GM19438 (cell line): ENCODE measurements around the gene SLC2A5.
"Not testable (repeated sequence)": the region's sequence is repeated elsewhere in the genome, so short reads cannot be mapped to it uniquely, and the experiment has no call there.

Experiments
- ATAC-seq: cut with Tn5 transposase; IDR thresholded peaks from one replicate; pipeline ENCODE4 v1.9.1; 2021; ENCODE audit warnings: low read depth; ENCODE audit not compliant: unreplicated experiment

Gene SLC2A5, protein sequence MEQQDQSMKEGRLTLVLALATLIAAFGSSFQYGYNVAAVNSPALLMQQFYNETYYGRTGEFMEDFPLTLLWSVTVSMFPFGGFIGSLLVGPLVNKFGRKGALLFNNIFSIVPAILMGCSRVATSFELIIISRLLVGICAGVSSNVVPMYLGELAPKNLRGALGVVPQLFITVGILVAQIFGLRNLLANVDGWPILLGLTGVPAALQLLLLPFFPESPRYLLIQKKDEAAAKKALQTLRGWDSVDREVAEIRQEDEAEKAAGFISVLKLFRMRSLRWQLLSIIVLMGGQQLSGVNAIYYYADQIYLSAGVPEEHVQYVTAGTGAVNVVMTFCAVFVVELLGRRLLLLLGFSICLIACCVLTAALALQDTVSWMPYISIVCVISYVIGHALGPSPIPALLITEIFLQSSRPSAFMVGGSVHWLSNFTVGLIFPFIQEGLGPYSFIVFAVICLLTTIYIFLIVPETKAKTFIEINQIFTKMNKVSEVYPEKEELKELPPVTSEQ

DNA sequence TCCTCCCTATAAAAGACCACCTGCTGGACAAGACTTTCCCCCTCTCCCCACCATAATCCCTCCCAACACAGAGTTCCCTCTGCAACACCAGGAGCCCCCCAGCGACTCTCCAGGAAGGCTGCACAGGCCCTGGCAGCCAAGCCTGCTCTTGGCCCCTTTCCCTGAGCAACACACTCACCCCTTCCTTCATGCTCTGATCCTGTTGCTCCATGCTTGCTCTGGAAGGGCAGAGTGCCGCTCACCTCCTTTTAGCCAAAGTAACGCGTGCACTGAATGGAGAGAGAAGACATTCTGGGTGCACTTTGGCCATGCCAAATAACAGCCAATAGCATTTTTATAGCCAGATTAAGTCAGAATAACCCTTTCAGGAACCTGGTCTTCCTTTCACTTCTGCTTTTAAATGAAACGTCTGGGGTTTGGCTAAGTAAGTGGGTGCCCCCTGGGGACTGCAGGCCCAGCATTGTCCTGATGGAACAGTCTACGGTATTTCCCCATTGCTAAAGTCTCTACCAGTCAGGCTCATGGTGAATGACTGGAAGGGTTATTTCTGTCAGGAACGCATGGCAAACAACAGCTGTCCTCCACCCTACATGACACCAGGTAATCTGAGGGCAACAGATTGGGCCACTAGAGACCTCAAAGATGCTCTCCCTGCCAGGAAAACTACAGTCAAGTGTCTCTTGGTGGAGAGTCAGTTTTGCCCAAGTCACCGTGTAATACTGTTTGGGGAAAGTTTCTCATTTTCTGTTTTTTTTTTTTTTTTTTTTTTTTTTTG lies at the start of gene SLC2A5:
Gene SLC2A5 (minus strand): TSS at position 310 of the 775 bp plus-strand sequence. CDS start 99 bp downstream, at position 211.
- ATAC-seq, result peak; percentile 87

DNA sequence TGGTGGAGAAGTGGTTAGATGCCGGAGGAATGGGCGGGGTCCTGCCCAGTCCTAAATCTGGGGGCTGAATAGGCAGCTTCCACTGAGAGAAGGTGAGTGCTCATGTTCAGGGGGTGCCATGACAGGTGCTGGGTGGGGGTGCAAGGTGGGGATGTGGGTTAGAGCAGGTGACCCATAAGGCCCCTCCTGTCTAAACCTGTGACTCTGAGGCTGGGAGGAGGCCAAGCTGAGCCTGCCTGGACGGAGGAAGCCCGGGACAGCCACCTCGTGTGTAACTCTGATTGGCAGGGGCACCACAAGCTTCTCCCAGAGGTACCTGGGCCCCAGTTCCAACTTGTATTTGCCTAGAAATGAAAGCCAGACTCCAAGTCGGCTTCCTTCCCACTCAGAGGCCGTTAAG lies 48.8 kb upstream of the SLC2A5 start:
- ATAC-seq, result no peak

DNA sequence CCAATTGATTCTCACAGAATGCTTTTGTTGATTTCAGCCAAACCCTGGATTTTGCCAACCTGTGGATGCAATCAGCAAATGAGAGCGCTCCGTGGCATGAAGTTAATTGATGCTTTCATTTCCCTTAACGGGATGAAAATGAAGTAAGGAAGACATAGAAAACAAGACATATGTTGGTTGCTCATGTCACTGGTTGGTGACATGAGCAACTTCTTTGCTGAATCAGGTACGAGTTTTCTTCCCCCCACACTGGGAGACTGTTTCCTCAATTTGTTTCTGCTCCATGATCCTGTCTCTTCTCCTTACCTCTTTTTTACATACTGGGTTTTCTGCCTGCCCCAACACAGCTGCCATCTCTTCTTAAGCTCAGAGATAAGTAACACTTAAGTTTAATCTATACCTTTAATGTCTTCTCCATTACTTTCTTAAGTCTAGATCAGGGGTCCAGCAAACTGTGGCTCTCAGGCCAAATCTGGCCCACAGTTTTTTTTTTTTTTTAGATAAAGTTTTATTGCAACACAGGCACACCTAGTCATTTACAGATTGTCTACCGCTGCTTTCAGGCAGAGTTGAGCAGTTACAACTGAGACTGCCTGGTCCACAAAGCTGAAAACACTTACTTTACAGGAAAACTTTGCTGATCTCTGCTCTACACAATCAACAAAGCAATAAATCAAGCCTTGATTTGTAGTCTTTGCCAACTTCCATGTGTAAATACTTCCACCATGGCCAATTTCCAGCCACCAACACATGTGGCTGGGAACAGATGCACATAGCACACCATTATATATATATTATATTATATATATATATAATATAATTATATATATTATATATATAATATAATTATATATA lies 46.1 kb upstream of the SLC2A5 start:
- ATAC-seq, result no peak

DNA sequence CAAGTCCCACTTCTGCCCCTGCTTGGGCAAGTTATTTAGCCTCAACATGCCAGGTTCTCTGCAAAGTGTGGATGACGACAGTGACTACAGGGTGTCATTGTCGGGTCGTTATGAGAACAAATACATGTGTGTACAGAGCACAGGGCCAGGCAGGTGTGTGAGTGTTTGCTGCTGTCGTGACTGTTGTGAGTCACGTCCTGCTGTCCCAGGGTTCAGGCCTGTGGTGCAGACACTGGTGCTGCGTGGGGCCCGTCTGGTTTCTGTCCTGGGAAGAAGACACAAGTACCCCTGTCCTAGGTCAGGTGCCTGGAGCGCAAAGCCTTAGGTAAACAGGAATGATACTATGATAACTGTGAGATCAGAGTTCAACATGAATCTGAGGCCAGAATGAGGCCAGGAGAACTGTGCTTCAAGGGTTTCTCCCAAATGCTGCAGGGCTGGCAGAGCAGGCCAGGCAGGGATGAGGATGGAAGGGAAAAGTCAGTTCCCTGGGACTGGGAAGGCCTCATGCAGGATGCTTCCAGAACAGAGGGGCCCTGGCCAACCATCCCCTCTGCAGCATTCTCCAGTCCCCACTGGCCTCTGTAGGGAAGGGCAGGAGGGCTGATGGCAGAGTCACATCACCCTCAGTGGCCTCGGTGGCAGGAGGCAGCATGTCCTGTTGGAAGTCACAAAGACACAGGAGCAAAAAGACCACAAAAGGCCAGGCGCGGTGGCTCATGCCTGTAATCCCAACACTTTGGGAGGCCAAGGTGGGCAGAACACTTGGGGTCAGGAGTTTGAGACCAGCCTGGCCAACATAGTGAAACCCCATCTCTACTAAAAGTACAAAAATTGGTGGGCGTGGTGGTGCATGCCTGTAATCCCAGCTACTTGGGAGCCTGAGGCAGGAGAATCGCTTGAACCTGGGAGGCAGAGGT lies 43.8 kb upstream of the SLC2A5 start:
- ATAC-seq, result no peak

DNA sequence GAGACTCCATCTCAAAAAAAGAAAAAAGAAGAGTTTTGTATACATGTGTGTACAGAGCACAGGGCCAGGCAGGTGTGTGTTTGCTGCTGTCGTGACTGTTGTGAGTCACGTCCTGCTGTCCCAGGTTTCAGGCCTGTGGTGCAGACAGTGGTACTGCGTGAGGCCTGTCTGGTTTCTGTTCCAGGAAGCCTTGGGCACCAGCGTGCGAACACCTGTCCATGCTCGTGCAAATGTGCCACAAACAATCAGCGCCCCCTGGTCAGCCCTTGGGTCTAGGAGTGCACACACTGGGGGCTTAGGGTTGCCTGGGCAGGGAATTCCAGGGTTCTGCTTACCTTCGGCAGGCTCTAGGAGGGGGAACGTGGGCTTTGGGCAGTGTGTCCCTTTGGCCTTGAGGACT lies 42.5 kb upstream of the SLC2A5 start:
- no peak for ATAC-seq

DNA sequence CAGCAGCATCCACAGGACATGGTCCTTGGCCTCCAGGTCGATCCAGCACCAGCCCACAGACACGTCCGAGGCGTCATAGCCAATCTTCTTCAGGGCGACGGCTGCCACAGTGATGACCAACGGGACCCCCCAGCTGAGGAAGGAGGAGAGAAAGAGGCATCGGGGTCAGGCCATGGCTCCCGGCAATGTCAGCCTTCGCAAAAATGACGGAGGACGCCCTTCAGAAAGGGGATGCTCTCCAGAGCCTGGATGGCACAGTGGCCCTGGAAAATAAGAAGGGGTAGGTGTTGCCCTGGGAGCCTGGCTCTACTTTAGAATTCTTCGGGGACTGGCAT lies 41.9 kb upstream of the SLC2A5 start:
- no peak for ATAC-seq

DNA sequence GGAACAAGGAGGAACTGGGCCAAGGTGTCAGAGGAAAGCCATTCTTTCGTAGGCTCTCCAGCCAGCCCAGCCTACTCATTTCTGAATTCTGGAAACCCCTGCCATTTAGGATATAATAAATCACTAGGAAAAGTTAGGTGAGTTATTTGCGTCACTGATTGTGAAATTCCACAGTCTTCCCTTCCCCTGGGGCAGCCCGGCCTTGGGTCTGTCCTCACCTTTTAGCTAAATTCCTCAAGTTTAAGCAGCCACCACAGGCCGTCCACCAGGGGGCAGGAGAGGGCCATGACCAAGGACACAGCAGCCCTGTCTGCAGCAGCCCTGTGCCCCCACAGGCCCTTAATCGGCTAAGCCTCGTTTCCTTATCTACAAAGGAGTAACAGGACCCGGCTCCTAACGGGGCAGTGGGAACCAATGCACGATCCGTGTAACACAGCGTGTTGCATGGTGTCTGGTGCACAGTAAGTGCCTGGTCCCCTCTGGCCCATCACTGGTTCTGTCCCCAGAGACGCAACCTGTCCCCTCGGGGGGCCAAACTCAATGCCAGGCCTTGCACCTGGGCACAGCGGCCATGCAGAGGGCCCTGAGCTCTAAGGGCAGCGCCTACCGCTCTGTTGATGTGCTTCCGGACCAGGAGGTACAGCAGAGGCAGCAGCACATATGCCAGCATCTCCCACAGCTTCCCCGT lies 41.4 kb upstream of the SLC2A5 start:
- ATAC-seq, result no peak

DNA sequence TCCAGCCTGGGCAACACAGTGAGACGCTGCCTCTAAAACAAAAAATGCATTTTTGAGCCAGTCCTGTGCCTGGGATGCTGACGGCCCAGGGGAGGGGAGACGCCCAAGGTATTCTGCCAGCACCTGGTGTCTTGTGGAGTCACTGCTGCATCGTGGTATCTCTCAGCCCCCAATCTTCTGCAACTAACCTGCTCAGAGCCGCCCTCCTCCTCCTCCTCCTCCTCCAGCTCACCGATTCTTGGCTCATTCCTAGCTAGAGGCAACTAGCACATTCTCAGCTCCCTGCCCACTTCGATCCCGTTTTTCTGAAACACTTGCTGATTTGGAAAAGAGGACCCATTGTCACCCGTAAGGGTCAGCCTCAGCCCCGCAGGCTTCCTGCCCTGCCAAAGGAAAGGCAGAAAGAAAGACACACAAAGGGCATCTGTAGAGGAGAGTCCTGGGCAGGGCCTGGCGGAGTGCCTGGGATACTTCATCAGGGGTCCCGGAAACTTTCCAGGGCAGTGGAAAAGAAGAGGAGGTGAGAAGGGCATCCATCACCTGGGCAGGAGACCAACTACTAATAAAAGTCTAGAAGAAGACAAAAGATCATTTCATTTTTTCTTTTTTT lies 38.7 kb upstream of the SLC2A5 start:
- no peak for ATAC-seq

DNA sequence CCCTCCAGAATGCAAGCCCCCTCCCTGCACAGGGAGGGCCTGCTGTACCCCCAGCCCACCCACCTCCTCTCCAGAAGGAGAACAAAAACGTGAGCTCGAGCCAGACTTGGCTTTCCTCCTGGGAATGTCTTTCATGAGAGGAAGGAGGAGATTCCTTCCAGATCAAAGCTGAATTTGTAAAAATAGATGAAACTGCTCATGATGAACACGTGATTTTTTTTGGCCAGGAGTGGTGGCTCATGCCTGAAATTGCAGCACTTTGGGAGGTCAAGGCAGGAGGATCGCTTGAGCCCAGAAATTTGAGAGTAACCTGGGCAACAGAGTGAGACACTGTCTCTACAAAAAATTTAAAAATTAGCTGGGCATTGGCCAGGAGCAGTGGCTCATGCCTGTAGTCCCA lies 37.7 kb upstream of the SLC2A5 start:
- no peak for ATAC-seq

DNA sequence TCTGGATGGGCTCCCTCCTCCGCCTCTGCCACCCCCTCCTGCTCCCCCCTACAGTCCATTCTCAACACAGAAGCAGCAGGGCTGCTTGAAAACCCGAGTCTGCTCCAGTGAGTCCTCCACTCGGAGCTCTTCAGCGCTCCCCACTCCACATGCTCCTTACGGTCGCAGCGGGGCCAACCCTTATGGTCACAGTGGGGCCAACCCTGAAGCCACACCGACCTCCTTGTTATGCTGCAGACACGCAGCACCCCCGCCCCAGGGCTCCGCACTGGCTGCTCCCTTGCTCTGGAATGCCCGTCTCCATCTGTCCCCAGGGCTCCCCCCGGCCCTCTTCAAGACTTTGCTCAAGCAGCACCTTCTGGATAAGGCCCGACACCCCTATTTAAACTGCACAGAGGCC lies 36.9 kb upstream of the SLC2A5 start:
- no peak for ATAC-seq

DNA sequence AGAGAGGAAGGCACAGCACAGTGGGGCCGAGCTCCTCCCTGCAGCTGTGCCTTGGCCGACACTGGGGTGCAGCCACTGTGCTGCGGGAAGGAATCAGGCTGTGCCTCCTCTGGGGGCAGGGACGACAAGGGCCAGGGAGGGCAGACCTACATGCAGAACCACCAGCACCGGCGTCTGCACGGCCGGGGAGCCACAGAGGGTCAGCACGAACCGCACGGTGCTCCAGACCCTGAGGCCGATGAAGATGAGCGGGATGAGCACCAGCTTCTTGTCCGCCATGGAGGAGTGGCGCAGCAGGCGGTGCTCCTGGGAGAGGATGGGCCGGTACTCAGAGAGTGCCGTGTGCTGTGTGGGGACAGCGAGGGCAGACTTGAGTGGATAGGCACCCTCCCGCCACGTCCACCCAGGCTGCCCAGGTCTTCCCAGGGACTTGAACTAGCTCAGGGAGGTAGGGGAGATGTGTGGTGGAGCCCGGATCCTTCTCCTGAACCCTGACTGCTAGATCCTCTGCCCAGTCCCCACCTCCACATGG lies 36.0 kb upstream of the SLC2A5 start:
- no peak for ATAC-seq

DNA sequence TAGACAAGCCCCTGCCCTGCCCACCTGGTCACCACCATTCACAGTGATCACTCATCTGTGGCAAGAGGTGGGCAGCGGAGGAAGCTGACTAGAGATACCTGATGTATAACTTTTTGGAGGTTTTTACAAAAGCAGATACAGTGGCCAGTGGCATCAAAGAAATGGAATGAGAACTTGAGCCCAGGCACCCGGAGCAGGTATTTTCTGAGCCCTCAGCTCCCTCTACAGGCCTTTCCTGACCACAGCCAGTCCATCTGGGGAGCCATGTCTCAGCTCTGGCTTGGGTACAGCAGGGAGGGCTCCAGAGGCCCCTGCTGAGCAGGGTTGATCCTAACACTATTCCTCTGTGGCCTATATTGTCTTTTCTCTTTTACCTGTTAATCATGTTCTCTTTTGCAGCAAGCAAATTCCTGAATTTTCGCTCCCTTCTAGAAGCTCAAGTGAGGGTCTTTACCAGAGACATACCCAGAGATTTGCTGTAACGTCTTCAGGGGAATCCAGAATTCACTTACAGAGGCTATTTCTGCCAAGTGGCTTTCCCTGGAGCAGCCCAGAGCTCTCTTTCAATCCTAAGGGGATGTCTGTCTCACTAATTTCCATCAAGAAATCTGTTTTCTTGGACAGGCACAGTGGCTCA lies 32.2 kb upstream of the SLC2A5 start:
- ATAC-seq, result no peak

DNA sequence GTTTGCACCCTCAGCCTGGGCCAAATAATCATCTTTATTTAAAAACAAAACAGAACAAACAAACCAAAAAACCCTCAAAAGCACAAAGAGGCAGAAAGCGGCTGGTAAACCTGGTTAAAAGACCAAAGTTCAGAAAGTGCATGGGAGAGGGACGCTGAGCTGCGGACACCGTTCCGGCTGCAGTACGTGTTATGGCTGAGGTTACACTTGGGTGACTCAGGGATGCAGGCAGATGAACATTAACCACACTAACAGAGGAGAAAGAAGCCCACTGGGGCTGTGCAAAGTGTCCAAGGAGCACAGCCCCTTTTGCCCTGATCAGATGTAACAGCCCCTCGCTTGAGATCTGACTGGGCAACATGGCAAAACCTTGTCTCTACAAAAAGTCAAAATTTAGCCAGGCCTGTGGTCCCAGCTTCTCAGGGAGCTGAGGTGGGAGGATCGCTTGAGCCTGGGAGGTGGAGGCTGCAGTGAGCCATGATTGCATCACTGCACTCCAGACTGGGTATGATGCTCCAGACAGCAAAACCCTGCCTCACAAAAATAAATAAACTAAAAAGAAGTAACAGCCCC lies 31.1 kb upstream of the SLC2A5 start:
- ATAC-seq, result no peak

DNA sequence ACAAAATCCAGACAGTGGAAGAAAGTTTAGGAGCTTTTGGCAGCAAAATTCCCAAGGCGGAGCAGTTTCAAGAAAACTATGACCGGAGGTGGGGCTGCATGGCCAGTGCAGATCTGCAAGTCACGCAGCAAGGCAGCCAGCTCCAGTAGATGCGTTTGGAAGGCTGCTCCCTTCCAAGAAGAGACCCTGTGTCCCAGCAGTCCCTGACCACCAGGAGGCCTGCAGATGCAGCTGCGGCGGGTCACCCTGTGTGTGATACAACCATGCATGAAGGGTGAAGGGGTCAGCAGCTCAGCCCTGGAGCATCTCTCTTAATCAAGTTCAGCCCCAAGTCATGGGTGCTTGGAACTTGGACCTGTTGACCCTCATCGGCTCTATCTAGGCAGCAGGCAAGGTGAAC lies 30.1 kb upstream of the SLC2A5 start:
- ATAC-seq, result no peak

DNA sequence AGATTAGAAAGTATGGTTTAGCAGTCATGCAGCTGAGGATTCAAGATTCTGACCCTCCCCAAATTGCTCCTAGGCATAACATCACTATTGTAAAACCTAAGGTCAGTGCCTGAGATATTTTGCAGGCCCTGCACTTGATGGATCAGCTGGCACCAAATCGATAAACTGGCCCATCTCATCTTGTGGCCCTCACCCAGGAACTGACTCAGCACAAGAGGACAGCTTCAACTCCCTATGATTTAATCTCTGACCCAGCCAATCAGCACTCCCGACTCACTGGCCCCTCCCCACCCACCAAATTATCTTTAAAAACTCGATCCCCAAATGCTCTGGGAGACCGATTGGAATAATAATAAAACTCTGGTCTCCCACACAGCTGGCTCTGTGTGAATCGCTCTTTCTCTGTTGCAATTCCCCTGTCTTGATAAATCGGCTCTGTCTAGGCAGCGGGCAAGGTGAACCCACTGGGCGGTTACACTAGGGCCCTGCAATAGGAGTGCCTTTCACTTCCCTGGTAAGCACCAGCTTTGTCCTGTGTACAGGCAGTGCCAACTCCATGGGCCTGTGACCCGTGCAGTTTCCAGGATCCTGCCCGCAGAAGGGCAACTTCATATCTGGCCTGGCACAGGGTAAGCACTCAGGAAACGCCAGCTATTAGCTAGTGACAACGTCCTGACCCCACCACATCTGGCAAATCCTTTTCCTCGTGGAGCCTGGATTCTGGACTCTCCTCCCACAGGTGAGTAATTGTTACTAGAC lies 28.7 kb upstream of the SLC2A5 start:
- ATAC-seq, result no peak

DNA sequence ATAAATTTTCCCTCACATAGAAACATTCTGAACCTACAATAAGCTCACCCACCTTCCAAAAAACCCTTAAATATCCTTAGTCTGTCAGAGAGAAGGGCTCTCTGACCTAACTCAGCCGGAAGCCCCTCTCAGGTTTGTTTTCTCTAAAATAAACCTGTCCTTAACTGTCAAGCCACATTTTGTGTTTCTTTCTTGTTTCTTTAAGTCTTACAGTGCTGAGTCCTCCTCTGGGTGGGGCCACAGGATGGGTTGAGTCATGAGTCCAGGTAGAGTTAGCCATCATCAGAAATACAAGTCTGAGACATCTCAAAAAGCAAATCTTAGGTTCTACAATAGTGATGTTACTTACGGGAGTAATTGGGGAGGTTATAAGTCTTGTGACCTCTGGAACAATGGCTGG lies 26.4 kb upstream of the SLC2A5 start:
- no peak for ATAC-seq

DNA sequence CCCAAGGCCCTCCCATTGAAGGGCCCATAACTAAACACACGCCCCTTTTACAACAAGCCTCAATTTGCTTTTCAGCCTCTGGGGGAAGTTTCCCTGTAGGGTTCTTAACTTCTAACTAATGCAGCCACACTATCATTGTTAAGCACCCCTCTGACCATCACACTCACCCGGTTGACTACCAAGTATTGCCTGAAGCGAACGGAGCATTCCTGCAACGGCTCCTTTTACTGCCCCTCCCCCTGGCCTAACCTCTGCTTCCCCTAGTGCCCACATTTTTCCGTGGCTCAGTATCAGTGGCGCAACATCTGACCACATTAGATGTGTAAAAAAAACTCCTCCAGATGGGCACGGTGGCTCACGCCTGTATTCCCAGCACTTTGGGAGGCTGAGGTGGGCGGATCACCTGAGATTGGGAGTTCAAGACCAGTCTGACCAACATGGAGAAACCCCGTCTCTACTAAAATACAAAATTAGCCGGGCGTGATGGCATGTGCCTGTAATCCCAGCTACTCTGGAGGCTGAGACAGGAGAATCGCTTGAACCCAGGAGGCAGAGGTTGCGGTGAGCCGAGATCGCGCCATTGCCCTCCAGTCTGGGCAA lies 24.7 kb upstream of the SLC2A5 start:
- ATAC-seq, result not testable (repeated sequence)
